Measurements from ENCODE around the gene ITFG2.

Gene ITFG2

GRCh38 chr12:2795291-2796186, 16.9 kb upstream of the ITFG2 start:
- no peak for DNase-seq

- DNase-seq: no peak
These were observed 16.2 kb upstream of the ITFG2 start for GRCh38 chr12:2796187-2796666.

GRCh38 chr12:2797721-2798418, 14.6 kb upstream of the ITFG2 start:
- no peak for DNase-seq

DNA sequence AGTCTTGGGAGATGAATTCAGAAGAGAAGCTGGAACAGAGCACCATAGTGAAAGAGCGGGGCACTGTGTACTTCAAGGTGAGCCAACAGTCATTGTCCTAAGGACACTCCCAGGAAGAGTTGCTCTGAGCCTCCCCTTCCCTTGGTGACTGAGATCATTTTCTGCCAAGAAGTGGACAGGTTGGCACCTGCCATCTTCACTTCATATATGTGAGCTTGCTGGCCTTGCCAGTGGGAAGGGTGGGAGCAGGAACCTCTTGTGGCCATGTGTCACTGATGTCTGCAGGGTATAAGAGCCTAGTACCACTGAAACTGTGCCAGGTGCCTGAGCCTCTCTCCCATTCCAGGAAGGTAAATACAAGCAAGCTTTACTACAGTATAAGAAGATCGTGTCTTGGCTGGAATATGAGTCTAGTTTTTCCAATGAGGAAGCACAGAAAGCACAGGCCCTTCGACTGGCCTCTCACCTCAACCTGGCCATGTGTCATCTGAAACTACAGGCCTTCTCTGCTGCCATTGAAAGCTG, 12.4 kb upstream of the ITFG2 start:
- no peak for DNase-seq

DNA sequence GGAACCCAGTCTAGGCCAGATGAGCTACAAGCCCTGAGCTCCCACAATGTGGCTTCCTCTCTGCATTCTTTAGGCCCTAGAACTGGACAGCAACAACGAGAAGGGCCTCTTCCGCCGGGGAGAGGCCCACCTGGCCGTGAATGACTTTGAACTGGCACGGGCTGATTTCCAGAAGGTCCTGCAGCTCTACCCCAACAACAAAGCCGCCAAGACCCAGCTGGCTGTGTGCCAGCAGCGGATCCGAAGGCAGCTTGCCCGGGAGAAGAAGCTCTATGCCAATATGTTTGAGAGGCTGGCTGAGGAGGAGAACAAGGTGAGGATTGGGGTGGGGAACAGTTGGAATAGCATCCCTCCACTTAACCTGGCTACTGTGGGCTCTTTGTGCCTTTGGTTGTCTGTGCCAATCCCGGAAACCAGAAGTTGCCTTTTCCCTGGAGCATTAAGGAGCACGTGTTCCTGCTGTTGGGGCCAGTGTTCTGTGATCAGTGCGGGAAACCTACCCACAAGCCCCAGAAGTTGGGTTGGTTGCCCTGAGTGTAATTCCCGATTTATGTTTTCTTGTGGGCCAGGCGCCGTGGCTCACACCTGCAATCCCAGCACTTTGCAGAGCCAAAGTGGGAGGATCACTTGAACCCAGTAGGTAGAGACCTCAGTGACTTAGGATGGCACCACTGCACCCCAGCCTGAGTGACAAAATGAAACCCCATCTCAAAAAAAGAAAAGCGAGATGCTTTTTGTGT, 11.3 kb upstream of the ITFG2 start:
- no peak for DNase-seq

GRCh38 chr12:2803635-2804392, 8.7 kb upstream of the ITFG2 start:
- no peak for DNase-seq

DNA sequence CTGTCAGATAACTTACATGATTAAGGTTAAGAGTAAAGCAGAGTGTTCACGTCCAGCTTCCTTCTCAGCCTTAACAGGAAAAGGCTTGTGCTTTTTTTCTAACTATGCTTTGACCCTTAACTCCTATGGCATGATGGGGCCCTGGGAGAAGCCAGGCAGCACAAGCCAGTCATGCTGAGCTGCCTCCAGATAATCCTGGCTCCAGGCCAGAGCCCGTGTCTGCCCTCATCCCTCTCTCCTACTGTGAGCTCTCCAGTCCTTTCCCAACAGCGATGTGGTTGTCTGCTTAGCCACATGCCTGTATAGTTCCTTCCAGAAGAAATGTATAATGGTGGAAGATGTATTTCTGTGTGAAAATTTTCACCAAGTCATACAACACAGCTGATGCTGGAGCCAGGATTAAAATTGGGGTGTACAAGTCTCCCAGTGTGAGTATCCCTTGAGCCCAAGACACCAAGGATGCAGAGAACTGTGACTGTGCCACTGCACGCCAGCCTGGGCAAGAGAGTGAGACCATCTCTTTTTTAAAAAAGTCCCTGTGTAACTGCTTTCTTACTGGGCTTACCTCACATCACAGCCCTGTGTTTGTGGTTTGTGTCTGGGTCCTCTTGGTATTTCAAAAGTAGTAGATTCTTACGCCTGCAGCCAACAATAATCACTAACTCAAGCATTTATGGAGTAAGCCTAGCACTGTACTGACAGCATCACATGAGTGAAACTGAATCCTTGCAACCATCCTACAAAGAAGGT, 7.9 kb upstream of the ITFG2 start:
- DNase-seq: no peak

GRCh38 chr12:2805143-2805520, 7.3 kb upstream of the ITFG2 start:
- DNase-seq: no peak

DNA sequence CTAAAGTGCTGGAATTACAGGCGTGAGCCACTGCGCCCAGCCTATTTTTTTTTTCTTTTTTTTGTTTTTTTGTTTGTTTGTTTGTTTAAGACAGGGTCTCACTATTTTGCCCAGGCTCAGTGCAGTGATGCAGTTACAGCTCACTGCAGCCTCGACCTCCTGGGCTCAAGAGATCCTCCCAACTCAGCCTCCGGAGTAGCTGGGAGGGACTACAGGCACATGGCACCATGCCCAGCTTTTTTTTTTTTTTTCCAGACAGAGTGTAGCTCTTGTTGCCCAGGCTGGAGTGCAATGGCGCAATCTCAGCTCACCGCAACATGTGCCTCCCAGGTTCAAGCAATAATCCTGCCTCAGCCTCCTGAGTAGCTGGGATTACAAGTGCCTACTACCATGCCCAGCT, 5.8 kb upstream of the ITFG2 start:
- no peak for DNase-seq

DNA sequence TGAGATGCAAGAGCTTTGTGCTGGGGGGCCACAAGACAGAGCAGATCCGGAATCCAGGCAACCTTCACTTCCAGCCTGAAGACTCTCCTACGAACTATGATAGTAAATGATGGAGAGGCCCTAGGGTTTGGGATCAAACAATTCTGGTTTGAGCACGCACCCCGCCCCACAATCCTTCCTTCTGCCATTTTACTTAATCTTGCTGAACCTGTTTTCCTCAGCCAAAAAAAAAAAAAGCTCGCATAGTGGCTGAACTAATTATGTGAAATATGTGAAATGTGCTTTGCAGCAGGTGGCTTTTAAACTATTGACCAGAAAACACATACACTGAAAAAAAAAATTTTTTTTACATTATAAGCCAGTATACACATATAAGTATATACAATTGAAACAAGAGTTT, 667 bp upstream of the ITFG2 start:
- no peak for DNase-seq

- DNase-seq: no peak
These were observed 1.0 kb downstream of the ITFG2 start for GRCh38 chr12:2813214-2814185.

- DNase-seq: no peak
These were observed 7.3 kb downstream of the ITFG2 start for GRCh38 chr12:2819810-2820209.

DNA sequence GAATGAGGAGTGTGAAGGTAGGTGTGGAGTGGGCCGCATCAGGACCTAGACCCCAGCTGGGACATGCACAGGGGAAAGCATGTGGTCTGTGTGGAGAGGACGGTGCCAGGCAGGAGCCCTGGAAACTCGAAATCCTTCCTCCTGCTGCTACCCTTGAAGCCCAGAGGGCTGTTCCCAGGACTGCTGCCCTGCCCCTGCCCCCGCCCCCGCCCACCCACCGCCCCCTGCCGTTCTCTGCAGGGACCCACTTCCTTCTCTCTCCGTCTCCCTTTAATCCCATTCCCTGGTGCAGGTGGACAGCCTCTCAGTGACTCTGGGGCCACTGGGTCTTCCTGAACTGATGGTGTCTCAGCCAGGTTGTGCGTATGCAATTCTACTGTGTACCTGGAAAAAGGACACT, 8.0 kb downstream of the ITFG2 start:
- no peak for DNase-seq

GRCh38 chr12:2823483-2823882, 11.0 kb downstream of the ITFG2 start:
- no peak for DNase-seq

- DNase-seq: no peak
These were observed 12.1 kb downstream of the ITFG2 start for GRCh38 chr12:2824541-2824940.

DNA sequence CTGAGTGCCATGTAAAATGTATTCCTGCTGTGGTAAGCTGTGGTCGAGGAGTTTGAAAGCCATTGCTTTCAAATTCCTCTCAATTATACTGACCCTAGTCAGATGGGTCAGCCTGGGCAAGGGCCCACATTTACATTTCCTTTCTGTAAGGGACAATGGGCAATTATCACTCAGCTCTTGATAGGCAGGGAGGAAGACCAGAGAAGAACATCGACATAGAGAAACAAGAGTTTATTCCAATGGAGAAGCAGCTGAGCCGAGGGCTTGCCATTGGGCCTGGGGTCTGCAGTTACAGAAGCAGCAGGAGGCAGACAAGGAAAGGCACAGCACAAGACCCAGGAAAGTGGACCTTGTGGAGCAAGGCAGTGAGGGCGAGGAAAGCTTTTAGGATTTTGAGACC, 12.7 kb downstream of the ITFG2 start:
- no peak for DNase-seq

DNA sequence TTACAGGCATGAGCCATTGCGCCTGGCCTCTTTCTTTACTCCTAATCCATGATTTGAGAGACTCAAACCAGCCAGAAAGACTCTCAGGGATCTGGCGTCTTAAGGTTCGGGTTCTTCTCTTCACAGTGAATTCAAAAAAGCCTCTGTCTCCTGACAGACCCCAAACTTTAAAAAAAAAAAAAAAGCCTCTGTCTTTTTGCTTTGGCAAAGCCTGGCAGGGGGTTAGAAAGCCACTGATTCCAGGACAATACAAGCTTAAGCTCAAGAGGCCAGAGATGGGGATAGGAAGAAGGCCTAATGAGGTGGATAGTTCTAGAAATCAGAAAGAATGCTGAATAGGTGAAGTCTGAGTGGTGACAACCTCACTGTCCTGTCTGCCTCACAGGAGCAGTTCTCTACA, 13.6 kb downstream of the ITFG2 start:
- no peak for DNase-seq

GRCh38 chr12:2826721-2827515, 14.4 kb downstream of the ITFG2 start:
- DNase-seq: no peak

DNA sequence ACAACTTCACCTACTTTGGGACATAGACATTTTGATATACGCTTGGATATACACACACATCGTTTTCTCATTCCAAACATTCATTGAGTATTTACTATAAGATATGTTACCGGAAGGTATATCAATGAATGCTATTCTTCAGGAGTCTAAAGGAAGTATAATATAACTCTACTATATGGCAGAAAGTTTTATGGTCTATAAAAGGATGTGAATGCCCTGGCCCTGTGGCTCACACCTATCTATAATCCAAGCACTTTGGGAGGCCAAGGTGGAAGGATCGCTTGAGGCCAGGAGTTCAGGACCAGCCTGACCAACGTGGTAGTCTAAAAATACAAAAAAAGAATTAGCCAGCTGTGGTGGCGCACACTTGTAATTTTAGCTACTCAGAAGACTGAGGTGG, 16.8 kb downstream of the ITFG2 start:
- DNase-seq: no peak
